ENCODE results near the gene CRMP1. TPM values are rescaled to one million over a fixed set of nuclear protein-coding genes. Genes with fewer than 3 reads are reported as not detected.

The CRMP1 gene
- total RNA-seq, 6 experiments from 2014 or later: 0.09 to 0.31 (median 0.10) TPM; not detected in 3

GRCh38 chr4:5877392-5877791, 15.5 kb downstream of the CRMP1 start:
- Histone ChIP-seq H3K36me3 (no peaks in the 10 kb centered on the region), H3K9me3 (no peaks in the 10 kb centered on the region), H3K27ac (no peak overlapping the region), H3K27me3 (no peaks in the 10 kb centered on the region), H3K4me3 (no peak overlapping the region), H3K4me1 (no peaks in the 10 kb centered on the region)
- 27% methylated on average over 5 of the region's 9 CpGs for WGBS (ENCODE audit: insufficient coverage, low coverage, low lambda C conversion rate, missing lambda C conversion rate)
- no peak for ATAC-seq
- intact Hi-C loops (cut with DNase I): no loop called here
- TF ChIP-seq CTCF (IDR thresholded peaks at IDR 0.05) (no peak), POLR2A (IDR thresholded peaks at IDR 0.05) (no peak)
- DNase-seq: no peak

GRCh38 chr4:5874811-5875449, 18.0 kb downstream of the CRMP1 start:
- TF ChIP-seq POLR2A (IDR thresholded peaks at IDR 0.05): no peak
- TF ChIP-seq CTCF (IDR thresholded peaks at IDR 0.05): no peak
- Histone ChIP-seq H3K27me3 (no peaks in the 10 kb centered on the region), H3K36me3 (no peaks in the 10 kb centered on the region), H3K27ac (no peak overlapping the region), H3K9me3 (no peaks in the 10 kb centered on the region), H3K4me1 (no peaks in the 10 kb centered on the region), H3K4me3 (no peak overlapping the region)
- no peak for ATAC-seq
- WGBS (ENCODE audit: insufficient coverage, low coverage, low lambda C conversion rate, missing lambda C conversion rate): 57% methylated on average over 6 of the region's 6 CpGs
- DNase-seq: no peak
- intact Hi-C loops (cut with DNase I): no loop called here

GRCh38 chr4:5870701-5871100, 22.2 kb downstream of the CRMP1 start:
- TF ChIP-seq POLR2A (IDR thresholded peaks at IDR 0.05) (no peak), CTCF (IDR thresholded peaks at IDR 0.05) (no peak)
- H3K27me3 ChIP-seq: no peaks in the 10 kb centered on the region
- H3K36me3 ChIP-seq: no peaks in the 10 kb centered on the region
- intact Hi-C loops (cut with DNase I): no loop called here
- no peak overlapping the region for H3K27ac ChIP-seq
- no peak overlapping the region for H3K4me3 ChIP-seq
- no peaks in the 10 kb centered on the region for H3K4me1 ChIP-seq
- DNase-seq: no peak
- WGBS (ENCODE audit: insufficient coverage, low coverage, low lambda C conversion rate, missing lambda C conversion rate): 30% methylated on average over 4 of the region's 13 CpGs
- ATAC-seq: no peak
- no peaks in the 10 kb centered on the region for H3K9me3 ChIP-seq

- Histone ChIP-seq H3K4me3 (no peak overlapping the region), H3K4me1 (no peaks in the 10 kb centered on the region), H3K27ac (no peak overlapping the region), H3K27me3 (no peaks in the 10 kb centered on the region), H3K9me3 (no peaks in the 10 kb centered on the region), H3K36me3 (no peaks in the 10 kb centered on the region)
- ATAC-seq (no peak), DNase-seq (no peak)
- TF ChIP-seq POLR2A (IDR thresholded peaks at IDR 0.05): no peak
- TF ChIP-seq CTCF (IDR thresholded peaks at IDR 0.05): no peak
- intact Hi-C loops (cut with DNase I): no loop called here
- WGBS (ENCODE audit: insufficient coverage, low coverage, low lambda C conversion rate, missing lambda C conversion rate): 72% methylated on average over 4 of the region's 14 CpGs
Measured at GRCh38 chr4:5869966-5870619, 22.8 kb downstream of the CRMP1 start.
